MG63 (cell line): ENCODE results near the gene LGALS7B. TPM values are rescaled to one million over a fixed set of nuclear protein-coding genes. Genes with fewer than 3 reads are reported as not detected.
"Not testable (repeated sequence)": the region's sequence is repeated elsewhere in the genome, so short reads cannot be mapped to it uniquely, and the experiment has no call there.

Experiments
- DNase-seq: peaks from one replicate; pipeline ENCODE4 v3.0.0-alpha.2; 2020
- H3K27me3 ChIP-seq: fragments of 250-450 bp; sonication (Bioruptor Pico); 2 replicates; pipeline ENCODE4 v1.5.1; 2020; ENCODE audit warnings: mild to moderate bottlenecking, moderate library complexity
- H3K36me3 ChIP-seq: fragments of 250-450 bp; sonication (Bioruptor Pico); 2 replicates; pipeline ENCODE4 v1.5.1; 2020; ENCODE audit warnings: mild to moderate bottlenecking, moderate library complexity
- H3K4me3 ChIP-seq: fragments of 250-450 bp; sonication (Bioruptor Pico); 2 replicates; pipeline ENCODE4 v1.5.1; 2020; ENCODE audit warnings: mild to moderate bottlenecking, moderate library complexity
- H3K9me3 ChIP-seq: fragments of 250-450 bp; sonication (Bioruptor Pico); 2 replicates; pipeline ENCODE4 v1.5.1; 2020; ENCODE audit warnings: mild to moderate bottlenecking, moderate library complexity
- total RNA-seq: library from RNA; depleted of rRNA; stranded (reverse); fragments of >200 nt; shearing (Covaris generic); gene quantifications from 2 replicates; pipeline ENCODE4 v1.2.3, GENCODE V29; 2014; ENCODE audit warnings: low replicate concordance

LGALS7B gene
- total RNA-seq, 1 experiment from 2014 or later = not detected

GRCh38 chr19:38786572-38787265 is 2.3 kb upstream of the LGALS7B start:
- H3K4me3 ChIP-seq = no peak overlapping the region
- peaks cover under 1% of the 10 kb centered on the region; the same call in 1 of the 2 replicates for H3K27me3 ChIP-seq
- no peak for DNase-seq
- H3K9me3 ChIP-seq = no peaks in the 10 kb centered on the region
- no peaks in the 10 kb centered on the region for H3K36me3 ChIP-seq

DNA sequence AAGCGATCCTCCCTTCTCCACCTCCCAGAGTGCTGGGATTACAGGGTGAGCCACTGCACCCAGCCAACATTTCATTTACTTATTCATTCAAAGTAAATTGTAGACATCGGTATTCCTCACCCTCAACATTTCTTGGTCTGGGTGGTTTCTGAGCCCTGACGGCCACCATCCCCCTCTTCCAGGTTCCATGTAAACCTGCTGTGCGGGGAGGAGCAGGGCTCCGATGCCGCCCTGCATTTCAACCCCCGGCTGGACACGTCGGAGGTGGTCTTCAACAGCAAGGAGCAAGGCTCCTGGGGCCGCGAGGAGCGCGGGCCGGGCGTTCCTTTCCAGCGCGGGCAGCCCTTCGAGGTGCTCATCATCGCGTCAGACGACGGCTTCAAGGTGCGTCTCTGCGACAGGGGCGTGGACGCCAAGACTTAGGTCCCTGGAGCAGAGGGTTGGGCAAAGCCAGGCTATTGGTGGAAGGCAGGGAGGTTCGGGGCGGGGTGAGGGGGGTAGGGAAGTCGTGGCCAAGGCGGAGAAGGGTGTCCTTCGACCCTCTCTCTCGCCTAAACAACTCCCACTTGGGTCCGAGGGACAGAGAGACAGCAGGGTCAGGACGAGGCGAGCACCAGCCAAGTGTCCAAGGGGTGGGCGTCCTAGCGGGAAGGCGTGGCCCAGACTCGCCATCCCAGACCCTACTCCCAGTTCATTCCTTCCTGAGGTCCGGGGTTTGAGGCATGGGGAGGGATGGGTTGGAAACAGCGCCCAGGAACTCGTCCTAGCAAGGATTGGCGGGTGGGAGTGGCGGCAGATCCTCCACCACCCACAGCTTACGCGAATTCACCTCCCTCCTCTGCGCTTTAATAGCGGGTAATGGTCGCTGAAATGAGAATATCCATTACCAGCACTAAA is 1.8 kb downstream of the LGALS7B start:
- H3K9me3 ChIP-seq, DNase-seq, H3K27me3 ChIP-seq, H3K36me3 ChIP-seq, H3K4me3 ChIP-seq: not testable (repeated sequence)

DNA sequence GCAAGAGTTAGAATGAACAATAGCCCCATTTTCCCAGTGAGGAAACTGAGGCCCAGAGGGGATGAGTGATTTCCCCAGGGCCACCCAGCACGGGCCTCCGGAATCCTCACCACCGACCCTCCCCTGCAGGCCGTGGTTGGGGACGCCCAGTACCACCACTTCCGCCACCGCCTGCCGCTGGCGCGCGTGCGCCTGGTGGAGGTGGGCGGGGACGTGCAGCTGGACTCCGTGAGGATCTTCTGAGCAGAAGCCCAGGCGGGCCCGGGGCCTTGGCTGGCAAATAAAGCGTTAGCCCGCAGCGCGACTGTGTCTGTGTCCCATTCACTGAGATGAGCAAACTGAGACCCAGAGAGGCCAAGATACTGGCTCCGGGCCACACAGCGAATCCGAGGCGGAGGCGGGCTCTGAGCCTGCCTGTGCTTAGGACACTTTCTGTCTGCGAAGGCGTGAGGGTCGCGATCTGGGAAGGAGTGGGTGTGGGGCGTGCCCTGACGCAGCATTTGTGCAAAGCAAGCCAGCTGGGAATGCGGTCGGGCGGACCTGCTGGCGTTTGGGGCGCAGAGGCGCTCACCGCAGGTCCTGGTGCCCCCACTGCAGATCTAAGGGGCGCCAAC is 2.6 kb downstream of the LGALS7B start:
- H3K4me3 ChIP-seq, DNase-seq, H3K36me3 ChIP-seq, H3K9me3 ChIP-seq, H3K27me3 ChIP-seq: not testable (repeated sequence)

GRCh38 chr19:38792250-38793111 is 3.5 kb downstream of the LGALS7B start:
- no peaks in the 10 kb centered on the region for H3K36me3 ChIP-seq
- no peak overlapping the region for H3K4me3 ChIP-seq
- H3K27me3 ChIP-seq = no peaks in the 10 kb centered on the region
- DNase-seq = no peak
- H3K9me3 ChIP-seq = peaks cover 2% of the 10 kb centered on the region; the same call in 1 of the 2 replicates

DNA sequence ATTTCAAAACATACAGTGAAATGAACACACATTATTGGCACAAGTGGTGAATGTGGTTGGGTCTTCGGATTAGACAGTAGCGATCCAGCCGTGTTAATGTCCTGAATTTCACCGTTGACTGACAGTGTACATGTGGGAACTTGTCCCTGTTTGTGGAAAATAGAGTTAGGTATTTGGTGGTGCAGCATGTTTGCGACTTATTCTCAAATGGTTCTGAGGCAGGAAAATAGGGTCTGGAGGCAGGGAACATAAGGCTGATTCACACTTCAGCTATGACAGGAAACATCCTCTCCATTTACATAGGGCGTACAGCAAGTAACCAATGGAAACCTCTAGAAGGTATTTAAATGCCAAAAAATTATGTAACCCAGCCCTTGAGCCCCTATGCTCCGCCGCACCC is 4.2 kb downstream of the LGALS7B start:
- H3K4me3 ChIP-seq = no peak overlapping the region
- no peaks in the 10 kb centered on the region for H3K27me3 ChIP-seq
- no peak for DNase-seq
- H3K36me3 ChIP-seq = no peaks in the 10 kb centered on the region
- H3K9me3 ChIP-seq = peaks cover 2% of the 10 kb centered on the region; the same call in 1 of the 2 replicates

DNA sequence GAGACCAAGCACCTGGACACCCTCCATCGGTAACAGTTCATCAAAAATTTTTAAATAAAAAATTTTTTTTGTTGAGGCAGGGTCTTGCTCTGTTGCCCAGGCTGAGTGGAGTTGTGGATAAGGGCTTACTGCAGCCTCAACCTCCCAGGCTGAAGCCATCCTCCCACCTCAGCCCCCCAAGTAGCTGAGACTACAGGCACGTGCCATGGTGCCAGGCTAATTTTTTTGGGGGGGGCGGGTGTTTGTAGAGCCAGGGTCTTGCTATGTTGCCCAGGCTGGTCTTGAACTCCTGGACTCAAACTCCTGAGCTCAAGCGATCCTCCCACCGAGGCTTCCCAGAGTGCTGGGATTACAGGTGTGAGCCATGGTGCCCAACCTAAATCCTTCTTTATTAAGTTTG is 4.7 kb downstream of the LGALS7B start:
- peaks cover 2% of the 10 kb centered on the region; the same call in 1 of the 2 replicates for H3K9me3 ChIP-seq
- no peak for DNase-seq
- no peaks in the 10 kb centered on the region for H3K36me3 ChIP-seq
- no peak overlapping the region for H3K4me3 ChIP-seq
- H3K27me3 ChIP-seq = no peaks in the 10 kb centered on the region

DNA sequence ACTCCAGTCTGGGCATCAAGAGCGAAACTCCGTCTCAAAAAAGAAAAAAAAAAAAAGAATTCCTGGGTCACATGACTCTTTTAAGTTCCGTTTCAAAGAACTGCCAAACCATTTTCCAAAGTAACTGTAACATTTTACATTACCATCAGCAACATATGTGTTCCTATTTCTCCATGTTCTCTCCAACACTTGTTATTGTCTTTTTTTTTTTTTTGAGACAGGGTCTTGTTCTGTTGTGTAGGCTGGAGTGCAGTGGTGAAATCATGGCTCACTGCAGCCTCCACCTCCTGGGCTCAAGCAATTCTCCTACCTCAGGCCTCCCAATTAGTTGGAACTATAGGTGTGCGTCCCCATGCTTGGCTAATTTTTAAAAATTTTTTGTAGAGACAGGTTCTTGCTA is 6.5 kb downstream of the LGALS7B start:
- DNase-seq = no peak
- Histone ChIP-seq H3K4me3 (no peak overlapping the region), H3K36me3 (no peaks in the 10 kb centered on the region), H3K9me3 (peaks cover 2% of the 10 kb centered on the region; the same call in 1 of the 2 replicates), H3K27me3 (no peaks in the 10 kb centered on the region)

GRCh38 chr19:38796154-38796553 is 7.2 kb downstream of the LGALS7B start:
- no peaks in the 10 kb centered on the region for H3K36me3 ChIP-seq
- no peaks in the 10 kb centered on the region for H3K27me3 ChIP-seq
- DNase-seq = no peak
- no peak overlapping the region for H3K4me3 ChIP-seq
- peaks cover 2% of the 10 kb centered on the region; the same call in 1 of the 2 replicates for H3K9me3 ChIP-seq

DNA sequence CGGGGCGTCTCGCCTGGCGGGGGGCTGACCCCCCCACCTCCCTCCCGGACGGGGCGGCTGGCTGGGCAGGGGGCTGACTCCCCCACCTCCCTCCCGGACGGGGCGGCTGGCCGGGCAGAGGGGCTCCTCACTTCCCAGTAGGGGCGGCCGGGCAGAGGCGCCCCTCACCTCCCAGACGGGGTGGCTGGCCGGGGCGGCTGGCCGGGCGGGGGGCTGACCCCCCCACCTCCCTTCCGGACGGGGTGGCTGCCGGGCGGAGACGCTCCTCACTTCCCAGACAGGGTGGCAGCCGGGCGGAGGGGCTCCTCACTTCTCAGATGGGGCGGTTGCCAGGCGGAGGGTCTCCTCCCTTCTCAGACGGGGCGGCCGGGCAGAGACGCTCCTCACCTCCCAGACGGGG is 8.8 kb downstream of the LGALS7B start:
- H3K36me3 ChIP-seq, DNase-seq, H3K4me3 ChIP-seq, H3K27me3 ChIP-seq, H3K9me3 ChIP-seq: not testable (repeated sequence)

DNA sequence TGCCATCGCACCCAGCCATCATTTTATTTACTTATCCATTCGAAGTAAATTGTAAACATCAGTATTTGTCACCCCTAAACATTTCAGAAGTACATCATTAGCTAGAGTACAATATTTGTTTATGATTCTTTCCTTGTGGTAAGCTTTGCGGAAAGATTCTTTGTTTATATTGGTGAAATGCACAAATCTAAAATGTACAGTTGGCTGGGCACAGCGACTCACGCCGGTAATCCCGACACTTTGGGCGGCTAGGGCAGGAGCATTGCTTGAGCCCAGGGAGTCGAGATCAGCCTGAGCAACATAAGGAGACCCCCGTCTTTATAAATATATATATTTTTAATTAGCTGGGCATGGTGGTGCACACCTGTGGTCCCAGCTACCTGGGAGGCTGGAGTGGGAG is 10.1 kb downstream of the LGALS7B start:
- H3K4me3 ChIP-seq = no peak overlapping the region
- H3K9me3 ChIP-seq = peaks cover 2% of the 10 kb centered on the region; the same call in 1 of the 2 replicates
- DNase-seq = peak; percentile 45
- H3K36me3 ChIP-seq = no peaks in the 10 kb centered on the region
- no peaks in the 10 kb centered on the region for H3K27me3 ChIP-seq

DNA sequence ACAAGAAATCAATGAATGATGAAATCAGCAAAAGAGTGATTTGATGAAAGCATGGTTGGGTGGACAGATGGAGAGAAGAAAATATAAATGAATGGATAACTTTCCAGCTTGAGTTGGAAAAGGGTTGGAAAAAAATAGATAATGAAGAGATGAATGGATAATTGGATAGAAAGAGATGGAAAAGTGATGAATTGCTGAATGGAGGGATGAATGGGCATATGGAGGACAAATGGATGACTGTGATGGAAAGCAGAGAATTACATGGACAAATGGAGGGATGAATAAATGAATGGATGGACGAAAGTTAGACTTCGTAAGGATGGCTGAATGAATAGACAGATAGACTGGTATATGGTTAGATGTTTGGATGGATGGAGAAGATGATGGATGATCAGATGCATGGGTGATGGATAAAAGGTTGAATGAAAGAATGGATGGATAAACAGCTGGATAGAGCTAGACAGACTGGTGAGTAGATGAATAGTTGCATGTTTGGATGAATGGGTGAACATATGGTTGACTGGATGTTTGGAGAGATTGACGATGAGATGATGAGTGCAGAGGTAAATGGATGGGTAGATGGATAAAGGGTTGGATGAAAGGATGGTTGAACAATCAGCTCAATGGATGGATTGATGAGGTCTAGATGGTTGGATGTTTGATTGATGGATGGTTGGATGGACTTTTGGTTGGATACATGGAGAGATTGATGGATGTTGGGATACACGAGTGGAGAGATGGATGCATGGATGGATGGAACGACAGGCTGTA is 11.8 kb downstream of the LGALS7B start:
- Histone ChIP-seq H3K9me3 (peaks cover 1% of the 10 kb centered on the region; the same call in 1 of the 2 replicates), H3K4me3 (no peak overlapping the region), H3K27me3 (no peaks in the 10 kb centered on the region), H3K36me3 (no peaks in the 10 kb centered on the region)
- DNase-seq = no peak

DNA sequence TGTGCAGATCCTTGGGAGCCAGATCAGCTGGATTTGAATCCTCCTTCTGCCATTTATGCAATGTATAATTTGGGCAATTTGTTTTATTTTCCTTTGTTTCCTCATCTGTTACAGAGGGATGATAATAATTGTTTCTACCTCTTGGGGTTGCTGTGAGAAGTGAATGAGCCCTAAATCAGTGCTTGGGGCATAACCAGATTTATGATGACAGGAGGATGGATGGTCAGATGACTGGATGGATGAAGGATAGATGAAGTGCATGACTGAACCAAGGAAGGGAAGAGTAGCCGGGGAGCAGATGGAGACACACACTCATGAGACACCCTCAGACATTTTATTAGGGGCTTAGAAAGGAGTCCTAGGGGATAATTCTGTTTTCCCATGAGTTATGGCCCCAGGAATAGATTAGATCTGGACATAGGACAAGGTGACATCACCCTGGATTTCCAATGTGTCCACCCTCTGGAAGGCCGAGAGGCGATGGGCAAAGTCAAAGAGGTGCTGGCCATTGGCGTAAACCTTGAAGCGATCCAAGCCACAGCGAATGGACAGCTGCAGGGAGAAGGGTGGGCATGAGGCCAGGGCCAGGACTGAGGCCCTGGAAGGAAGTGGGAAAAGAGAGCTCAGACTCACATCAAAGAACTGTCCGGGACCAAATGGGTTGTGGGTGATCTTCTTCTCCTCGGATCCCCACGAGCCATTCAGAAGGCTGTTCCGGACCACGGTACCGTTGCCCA is 12.5 kb downstream of the LGALS7B start:
- Histone ChIP-seq H3K27me3 (no peaks in the 10 kb centered on the region), H3K36me3 (no peaks in the 10 kb centered on the region), H3K4me3 (no peak overlapping the region), H3K9me3 (no peaks in the 10 kb centered on the region)
- DNase-seq = no peak

DNA sequence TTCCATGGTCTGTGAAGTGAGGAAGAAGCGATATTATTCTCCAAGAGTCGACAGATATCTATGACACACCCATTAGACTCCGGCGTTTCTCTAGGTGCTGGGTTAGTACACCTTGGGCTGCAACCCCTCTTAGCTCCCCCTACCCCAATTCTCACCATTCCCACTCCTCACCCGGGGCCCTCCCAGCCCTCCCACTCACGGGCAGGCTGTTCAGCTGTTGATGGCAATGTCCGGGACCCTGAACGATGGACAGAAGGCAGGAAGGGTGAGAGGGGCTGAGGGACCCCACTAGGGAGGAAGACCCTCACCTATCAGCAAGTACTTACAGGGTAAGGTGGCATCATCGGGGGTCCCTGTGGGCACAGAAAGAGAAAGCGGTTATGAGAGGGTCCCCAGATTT is 14.5 kb downstream of the LGALS7B start:
- H3K9me3 ChIP-seq = no peaks in the 10 kb centered on the region
- DNase-seq = no peak
- H3K27me3 ChIP-seq = no peaks in the 10 kb centered on the region
- H3K36me3 ChIP-seq = no peaks in the 10 kb centered on the region
- no peak overlapping the region for H3K4me3 ChIP-seq

- no peak for DNase-seq
- H3K9me3 ChIP-seq = no peaks in the 10 kb centered on the region
- H3K27me3 ChIP-seq = no peaks in the 10 kb centered on the region
- H3K36me3 ChIP-seq = no peaks in the 10 kb centered on the region
- H3K4me3 ChIP-seq = no peak overlapping the region
These were observed 16.2 kb downstream of the LGALS7B start for GRCh38 chr19:38805180-38805579.

DNA sequence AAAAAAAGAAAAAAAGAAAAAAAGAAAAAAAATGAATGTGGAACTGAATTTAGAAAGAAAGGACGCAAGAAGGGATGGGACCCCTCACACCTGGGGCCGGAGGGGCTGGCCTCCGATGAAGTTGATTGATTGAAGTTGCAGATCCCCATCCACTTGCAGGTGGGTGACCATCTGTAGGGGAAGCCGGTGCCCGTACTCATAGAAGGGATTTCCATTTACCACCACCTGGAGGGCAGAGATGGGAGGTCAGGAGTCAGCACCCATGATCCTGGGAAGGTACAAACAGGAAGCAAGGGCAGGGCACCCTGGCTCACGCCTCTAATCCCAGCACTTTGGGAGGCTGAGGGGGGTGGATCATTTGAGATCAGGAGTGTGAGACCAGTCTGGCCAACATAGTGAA is 17.4 kb downstream of the LGALS7B start:
- DNase-seq = no peak
- H3K36me3 ChIP-seq = no peaks in the 10 kb centered on the region
- no peak overlapping the region for H3K4me3 ChIP-seq
- H3K9me3 ChIP-seq = no peaks in the 10 kb centered on the region
- H3K27me3 ChIP-seq = no peaks in the 10 kb centered on the region
